RPMI8226 (cell line): ENCODE data around the gene PHACTR1.
"Not testable (repeated sequence)": the region's sequence is repeated elsewhere in the genome, so short reads cannot be mapped to it uniquely, and the experiment has no call there.

Experiments
- DNase-seq: peaks from one replicate; pipeline ENCODE4 v3.0.0-alpha.2; 2015

The PHACTR1 gene

GRCh38 chr6:12716298-12716916 is at the start of gene PHACTR1:
TSS of gene PHACTR1 (plus strand) at chr6:12716767.
- no peak for DNase-seq

- DNase-seq = no peak
Measured at GRCh38 chr6:12666886-12667285, 49.7 kb upstream of the PHACTR1 start.

- DNase-seq = no peak
Measured at GRCh38 chr6:12675931-12676330, 40.6 kb upstream of the PHACTR1 start.

DNA sequence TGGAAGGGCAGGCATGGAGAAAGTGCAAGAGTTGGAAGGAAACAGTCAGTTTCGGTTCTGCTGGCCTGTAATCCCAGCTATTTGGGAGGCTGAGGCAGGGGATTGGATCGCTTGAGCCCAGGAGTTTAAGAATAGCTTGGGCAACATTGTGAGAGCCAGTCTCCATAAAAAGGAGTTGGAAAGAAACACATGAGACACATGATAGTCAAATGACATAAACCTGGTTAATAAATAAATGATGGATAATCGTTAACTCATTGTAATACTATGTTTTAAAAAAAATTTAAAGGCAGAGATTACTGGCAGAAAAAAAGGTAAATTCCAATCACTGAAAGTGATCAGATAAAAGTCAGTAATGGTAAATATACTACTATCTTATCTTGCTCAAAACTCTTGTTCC is 37.2 kb upstream of the PHACTR1 start:
- no peak for DNase-seq

GRCh38 chr6:12693122-12693521 is 23.4 kb upstream of the PHACTR1 start:
- DNase-seq = no peak

DNA sequence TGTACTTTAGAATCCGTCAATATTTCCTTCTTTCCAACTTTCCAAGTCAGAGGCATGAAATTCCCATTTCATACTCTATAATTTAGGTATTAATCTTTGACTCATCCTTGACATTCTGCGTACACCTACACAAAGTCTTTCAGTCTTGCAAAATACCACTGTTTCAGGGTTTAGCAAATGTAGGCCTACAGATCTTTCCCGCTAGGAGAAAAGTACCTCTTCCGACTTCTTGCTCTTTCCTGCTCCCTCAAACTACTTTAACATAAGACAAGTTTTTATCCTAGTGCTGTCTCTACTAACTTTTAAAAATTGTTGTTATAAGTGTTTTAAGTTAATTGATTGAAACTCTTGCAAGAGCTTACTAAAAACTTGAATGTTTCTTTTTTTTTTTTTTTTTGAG is 18.3 kb upstream of the PHACTR1 start:
- DNase-seq = no peak

DNA sequence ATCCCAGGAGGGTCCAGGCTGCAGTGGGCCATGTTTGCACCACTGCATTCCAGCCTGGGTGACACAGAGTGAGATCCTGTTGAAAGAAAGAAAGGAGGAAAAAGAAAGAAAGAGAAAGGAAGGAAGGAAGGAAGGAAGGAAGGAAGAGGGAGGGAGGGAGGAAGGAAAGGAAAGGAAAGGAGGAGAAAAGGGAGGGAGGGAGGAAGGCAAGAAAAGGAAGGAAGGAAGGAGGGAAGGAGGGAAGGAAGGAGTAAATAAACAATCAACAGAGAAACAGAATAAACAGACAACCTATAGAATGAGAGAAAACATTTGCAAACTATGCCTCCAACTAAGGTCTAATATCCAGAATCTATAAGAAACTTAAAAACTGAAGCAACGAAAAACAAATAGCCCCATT is 11.6 kb upstream of the PHACTR1 start:
- DNase-seq = no peak

- DNase-seq = no peak
Measured at GRCh38 chr6:12709116-12709515, 7.5 kb upstream of the PHACTR1 start.

DNA sequence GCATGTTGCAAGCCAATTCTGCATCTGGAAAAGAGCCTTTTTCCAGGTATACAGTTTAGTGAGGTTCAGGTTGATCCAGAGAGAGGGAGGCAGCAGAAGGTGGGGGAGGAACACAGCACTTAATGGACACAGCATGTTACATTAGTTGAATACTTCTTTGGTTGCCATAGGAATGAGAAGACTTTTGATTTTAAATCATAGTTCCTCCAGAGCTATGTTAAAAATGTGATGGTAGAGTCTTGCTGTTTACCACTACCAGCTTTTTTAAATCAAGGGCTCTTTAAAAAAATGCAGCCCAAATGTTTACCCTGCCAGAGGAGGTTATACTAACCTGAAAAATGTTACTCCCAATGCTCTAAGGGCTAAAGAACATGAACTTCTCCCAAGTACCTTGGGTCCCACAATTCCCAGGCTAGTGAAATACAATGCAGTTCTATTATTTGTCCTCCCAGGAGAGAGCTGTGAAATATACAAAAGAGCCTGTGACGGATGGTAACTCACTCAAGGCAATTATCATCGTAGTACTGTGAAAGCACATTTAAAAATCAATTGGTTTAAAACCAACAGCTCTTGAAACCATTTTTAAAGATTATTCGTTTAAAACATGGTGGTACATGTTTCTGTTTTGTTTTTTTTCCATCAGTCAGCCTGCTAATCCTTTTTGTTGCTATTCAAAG is 6.9 kb upstream of the PHACTR1 start:
- no peak for DNase-seq

GRCh38 chr6:12710921-12711320 is 5.6 kb upstream of the PHACTR1 start:
- DNase-seq = no peak

GRCh38 chr6:12714022-12714421 is 2.5 kb upstream of the PHACTR1 start:
- DNase-seq = no peak

DNA sequence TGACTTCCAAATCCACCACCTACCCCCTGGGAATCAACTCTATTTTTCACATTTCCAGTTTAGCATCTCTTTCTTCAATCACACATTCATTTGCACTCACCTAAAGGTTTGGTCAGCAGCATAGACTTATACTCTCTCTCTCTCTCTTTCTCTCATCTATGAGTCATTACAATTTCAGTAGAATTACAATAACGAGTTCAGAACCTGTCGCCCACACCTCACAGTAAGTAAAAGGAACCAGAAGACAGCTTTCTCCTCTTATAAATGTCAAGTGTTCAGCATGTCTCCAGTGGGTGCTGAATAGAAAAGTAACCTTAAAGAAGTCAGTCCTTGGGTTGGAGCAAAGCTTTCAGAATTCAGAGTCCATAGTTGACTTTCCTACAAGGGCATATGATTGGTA is 1.1 kb upstream of the PHACTR1 start:
- DNase-seq = no peak

- no peak for DNase-seq
Measured at GRCh38 chr6:12717356-12717755, 789 bp downstream of the PHACTR1 start.

- DNase-seq = no peak
Measured at GRCh38 chr6:12718015-12718414, 1.4 kb downstream of the PHACTR1 start.

DNA sequence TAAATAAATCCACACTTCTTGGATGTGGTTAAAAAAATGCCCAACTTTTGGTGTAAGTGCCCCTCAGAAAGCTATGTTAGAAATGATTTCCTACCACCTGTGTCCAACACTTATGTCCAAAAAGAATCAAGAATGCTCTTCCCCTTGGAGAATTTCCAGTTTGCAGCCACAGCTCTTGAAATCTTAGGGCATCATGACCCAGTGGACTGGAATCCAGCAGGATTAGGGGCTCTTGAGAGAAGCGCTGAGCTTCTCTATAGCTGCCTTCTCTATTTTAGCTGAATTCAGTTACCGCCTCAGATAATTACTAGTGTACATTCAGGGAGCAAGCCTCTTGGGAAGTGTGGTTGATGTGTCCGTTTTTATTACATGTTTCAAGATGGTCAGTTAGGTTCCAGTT is 2.5 kb downstream of the PHACTR1 start:
- DNase-seq = no peak

DNA sequence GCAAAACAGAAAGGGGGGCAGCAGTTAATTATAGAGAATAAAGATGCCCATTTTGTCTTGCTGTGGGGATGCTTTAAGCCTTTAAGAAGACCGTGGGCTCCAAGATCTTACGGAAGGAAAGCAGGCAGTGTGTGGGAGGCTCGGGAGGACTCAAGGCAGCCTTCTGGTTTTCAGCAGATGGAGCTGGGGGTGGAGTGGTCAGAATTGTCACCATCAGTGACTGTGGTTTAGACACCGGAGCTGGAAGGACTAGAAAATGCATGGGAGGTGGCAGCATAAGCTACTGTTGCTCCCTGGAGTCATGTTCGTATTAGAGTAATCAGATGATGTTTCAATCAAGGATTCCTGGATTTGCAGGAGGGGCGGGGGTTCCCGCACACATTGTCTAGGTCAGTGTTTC is 3.7 kb downstream of the PHACTR1 start:
- DNase-seq = no peak

- no peak for DNase-seq
Measured at GRCh38 chr6:12725263-12725662, 8.7 kb downstream of the PHACTR1 start.

DNA sequence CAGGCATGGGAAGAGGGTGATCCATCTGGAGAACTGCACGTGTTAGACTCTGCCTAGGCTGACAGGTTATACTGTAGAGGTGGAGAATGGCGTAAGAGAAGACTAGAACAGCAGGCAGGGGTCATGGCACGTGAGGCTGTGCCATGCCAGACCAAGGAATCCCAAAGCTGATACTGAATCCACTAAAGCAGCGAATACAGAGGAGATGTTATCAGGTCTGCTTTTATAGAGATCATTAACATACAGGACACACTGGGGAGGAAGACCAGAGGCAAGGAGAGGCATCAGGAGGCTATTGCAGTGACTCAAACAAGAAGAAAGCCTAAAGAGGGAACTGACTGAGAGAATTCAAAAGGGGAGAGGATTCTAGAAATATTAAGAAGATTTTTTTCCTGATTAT is 12.9 kb downstream of the PHACTR1 start:
- no peak for DNase-seq

DNA sequence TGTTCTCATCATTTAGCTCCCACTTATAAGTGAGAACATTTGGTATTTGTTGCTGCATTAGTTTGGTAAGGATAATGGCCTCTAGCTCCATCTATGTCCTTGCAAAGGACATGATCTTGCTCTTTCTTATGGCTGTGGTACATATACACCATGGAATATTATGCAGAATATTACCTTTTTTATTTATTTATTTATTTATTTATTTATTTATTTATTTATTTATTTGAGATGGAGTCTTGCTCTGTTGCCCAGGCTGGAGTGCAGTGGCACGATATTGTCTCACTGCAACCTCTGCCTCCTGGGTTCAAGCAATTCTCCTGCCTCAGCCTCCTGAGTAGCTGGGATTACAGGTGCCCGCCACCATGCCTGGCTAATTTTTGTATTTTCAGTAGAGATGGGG is 14.2 kb downstream of the PHACTR1 start:
- not testable (repeated sequence) for DNase-seq

DNA sequence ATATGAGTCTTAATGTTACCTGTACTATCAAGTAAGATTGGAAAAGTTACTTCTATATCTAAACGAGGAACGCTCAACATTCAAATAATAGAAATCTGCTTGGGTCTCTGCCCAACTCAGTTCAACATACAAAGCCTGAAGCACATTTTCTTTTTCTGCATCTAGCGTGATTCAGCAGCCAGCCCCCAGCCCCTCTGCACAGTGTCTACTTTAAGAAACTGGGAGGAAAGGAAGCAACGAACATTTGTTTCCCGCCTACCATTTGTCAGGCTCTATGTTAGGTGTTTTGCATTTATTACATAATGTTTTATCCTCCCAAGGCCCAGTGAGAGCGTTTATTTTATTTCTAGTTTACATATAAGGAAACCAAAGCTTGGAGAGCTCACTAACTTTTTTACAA is 17.3 kb downstream of the PHACTR1 start:
- DNase-seq = no peak

DNA sequence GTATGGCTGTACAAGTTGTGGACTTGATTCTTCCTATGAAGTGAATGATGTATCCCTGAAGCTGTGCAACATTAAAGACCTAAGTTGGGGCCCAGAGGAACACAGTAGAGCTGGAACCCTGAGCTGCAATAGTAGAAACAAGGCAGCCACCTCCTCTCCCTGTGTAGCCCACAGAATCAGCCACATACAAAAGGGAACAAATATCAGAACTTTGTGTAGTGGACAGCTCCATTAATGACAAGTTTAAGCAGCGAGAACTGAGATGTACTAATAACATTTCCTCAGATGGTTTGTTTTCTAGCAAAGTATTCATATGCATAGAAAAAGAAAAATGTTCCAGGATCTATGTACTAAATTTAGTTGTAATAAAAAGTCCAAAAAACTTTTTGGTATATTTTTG is 19.2 kb downstream of the PHACTR1 start:
- no peak for DNase-seq

DNA sequence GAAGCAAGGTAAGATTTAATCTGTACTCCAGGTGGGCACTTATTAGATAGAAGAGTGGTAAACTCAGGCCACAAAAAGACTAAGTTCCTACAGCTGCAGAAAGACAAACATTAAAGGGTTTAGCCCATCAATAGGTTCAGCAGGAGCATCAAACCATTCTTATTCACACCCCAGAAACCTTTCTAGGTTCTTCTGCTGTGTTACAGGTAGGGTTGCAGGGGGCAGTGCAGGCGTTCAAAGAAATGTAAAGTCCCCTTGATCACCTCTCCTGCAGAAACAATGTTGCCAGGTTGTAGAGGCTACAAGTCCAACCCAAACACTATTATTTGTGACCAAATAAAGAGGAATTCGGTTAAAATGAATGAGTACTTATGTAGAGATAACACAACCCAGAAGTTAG is 31.8 kb downstream of the PHACTR1 start:
- no peak for DNase-seq

DNA sequence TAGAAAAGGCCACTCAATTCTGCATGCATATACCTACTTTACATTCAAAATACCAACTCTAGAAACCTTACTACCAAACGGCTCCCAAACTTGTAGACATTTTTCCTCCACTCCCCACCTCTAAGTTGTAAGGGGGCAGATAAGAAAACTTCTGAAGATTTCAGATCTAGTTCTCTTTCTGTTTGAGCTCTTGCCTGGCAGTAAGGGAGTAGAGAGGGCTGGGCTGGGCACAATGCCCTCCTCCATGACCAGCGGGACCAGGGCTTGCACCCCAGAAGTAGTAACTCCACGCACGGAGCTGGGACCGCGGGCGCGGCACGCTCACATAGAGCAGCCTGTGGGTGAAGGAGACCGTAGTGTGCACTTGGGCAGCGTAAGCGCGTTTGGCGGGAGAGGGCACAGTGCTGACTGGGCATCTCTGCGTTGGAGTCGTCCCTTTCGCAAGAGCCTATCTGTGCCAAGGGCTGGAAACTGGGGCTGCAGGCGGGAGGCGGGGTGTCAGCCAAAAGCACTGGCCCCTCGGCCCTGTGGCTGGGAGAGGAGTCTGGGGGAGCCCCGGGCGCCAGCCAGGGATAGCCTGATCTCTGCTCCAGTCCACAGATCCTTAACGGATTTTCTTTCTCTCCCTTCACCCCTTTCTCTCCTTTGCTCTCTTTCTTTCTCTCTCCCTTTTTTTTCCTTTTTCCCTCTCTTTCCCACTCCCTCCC is 32.4 kb downstream of the PHACTR1 start:
- peak; percentile 13 for DNase-seq
